Dendritic cell treated with granulocyte-macrophage colony-stimulating factor and Interleukin-4, amounts not matched to agents 40 ng/mL and 50 ng/mL, for 4 days (primary cell): ENCODE data around the gene NELL1.

Source experiments
- H3K27ac Mint-ChIP-seq: one replicate; pipeline ENCODE4 v1.8.0; 2022; ENCODE audit warnings: mild to moderate bottlenecking, mixed read lengths
- H3K27me3 Mint-ChIP-seq: one replicate; pipeline ENCODE4 v1.8.0; 2022; ENCODE audit warnings: mild to moderate bottlenecking, mixed read lengths
- H3K36me3 Mint-ChIP-seq: one replicate; pipeline ENCODE4 v1.8.0; 2022; ENCODE audit warnings: low read depth, mixed read lengths
- H3K4me1 Mint-ChIP-seq: one replicate; pipeline ENCODE4 v1.8.0; 2022; ENCODE audit warnings: low read depth, mixed read lengths
- H3K4me3 Mint-ChIP-seq: one replicate; pipeline ENCODE4 v1.8.0; 2022; ENCODE audit warnings: mild to moderate bottlenecking, moderate library complexity, mixed read lengths
- H3K9me3 Mint-ChIP-seq: one replicate; pipeline ENCODE4 v1.8.0; 2022; ENCODE audit warnings: mixed read lengths
- intact Hi-C: fragments of 100-400 bp; cut with micrococcal nuclease; formaldehyde crosslinking; loops from one replicate; pipeline ENCODE4 v1.15.0; 2022

NELL1 gene

GRCh38 chr11:20937826-20938225, 268.4 kb downstream of the NELL1 start:
- H3K4me1 Mint-ChIP-seq: no peaks in the 10 kb centered on the region

GRCh38 chr11:20949585-20949984, 280.2 kb downstream of the NELL1 start:
- Mint-ChIP-seq H3K27ac (no peak overlapping the region), H3K4me1 (no peaks in the 10 kb centered on the region), H3K9me3 (no peaks in the 10 kb centered on the region), H3K36me3 (no peaks in the 10 kb centered on the region), H3K4me3 (no peak overlapping the region), H3K27me3 (no peaks in the 10 kb centered on the region)
- intact Hi-C loops: no loop called here

More at GRCh38 chr11:20937826-20938225, 268.4 kb downstream of the NELL1 start:
- intact Hi-C loops: no loop called here
- peaks cover 34% of the 10 kb centered on the region for H3K9me3 Mint-ChIP-seq
- H3K4me3 Mint-ChIP-seq: no peak overlapping the region
- no peak overlapping the region for H3K27ac Mint-ChIP-seq
- no peaks in the 10 kb centered on the region for H3K27me3 Mint-ChIP-seq
- H3K36me3 Mint-ChIP-seq: no peaks in the 10 kb centered on the region

GRCh38 chr11:20962581-20962980, 293.2 kb downstream of the NELL1 start:
- no peaks in the 10 kb centered on the region for H3K36me3 Mint-ChIP-seq
- intact Hi-C loops: no loop called here
- no peaks in the 10 kb centered on the region for H3K4me1 Mint-ChIP-seq
- H3K27ac Mint-ChIP-seq: no peak overlapping the region
- no peak overlapping the region for H3K4me3 Mint-ChIP-seq
- H3K27me3 Mint-ChIP-seq: no peaks in the 10 kb centered on the region
- peaks cover 14% of the 10 kb centered on the region for H3K9me3 Mint-ChIP-seq

GRCh38 chr11:20963596-20963995, 294.2 kb downstream of the NELL1 start:
- Mint-ChIP-seq H3K4me1 (no peaks in the 10 kb centered on the region), H3K36me3 (no peaks in the 10 kb centered on the region), H3K4me3 (no peak overlapping the region), H3K9me3 (peaks cover 14% of the 10 kb centered on the region), H3K27ac (no peak overlapping the region), H3K27me3 (no peaks in the 10 kb centered on the region)
- intact Hi-C loops: no loop called here

GRCh38 chr11:20964985-20965384, 295.6 kb downstream of the NELL1 start:
- intact Hi-C loops: no loop called here
- no peak overlapping the region for H3K27ac Mint-ChIP-seq

GRCh38 chr11:20966489-20966888, 297.1 kb downstream of the NELL1 start:
- no peaks in the 10 kb centered on the region for H3K27me3 Mint-ChIP-seq
- peaks cover 14% of the 10 kb centered on the region for H3K9me3 Mint-ChIP-seq
- no peak overlapping the region for H3K4me3 Mint-ChIP-seq
- H3K36me3 Mint-ChIP-seq: no peaks in the 10 kb centered on the region
- H3K4me1 Mint-ChIP-seq: no peaks in the 10 kb centered on the region
- intact Hi-C loops: no loop called here
- H3K27ac Mint-ChIP-seq: no peak overlapping the region

More at GRCh38 chr11:20964985-20965384, 295.6 kb downstream of the NELL1 start:
- no peaks in the 10 kb centered on the region for H3K27me3 Mint-ChIP-seq
- H3K9me3 Mint-ChIP-seq: peaks cover 14% of the 10 kb centered on the region
- H3K4me1 Mint-ChIP-seq: no peaks in the 10 kb centered on the region
- no peak overlapping the region for H3K4me3 Mint-ChIP-seq
- H3K36me3 Mint-ChIP-seq: no peaks in the 10 kb centered on the region

GRCh38 chr11:20973940-20974559, 304.7 kb downstream of the NELL1 start:
- Mint-ChIP-seq H3K36me3 (no peaks in the 10 kb centered on the region), H3K9me3 (no peaks in the 10 kb centered on the region), H3K27me3 (no peaks in the 10 kb centered on the region), H3K27ac (no peak overlapping the region), H3K4me1 (no peaks in the 10 kb centered on the region), H3K4me3 (no peak overlapping the region)
- intact Hi-C loops: no loop called here

- no peaks in the 10 kb centered on the region for H3K27me3 Mint-ChIP-seq
- H3K36me3 Mint-ChIP-seq: no peaks in the 10 kb centered on the region
- intact Hi-C loops: no loop called here
- H3K9me3 Mint-ChIP-seq: peaks cover 13% of the 10 kb centered on the region
- no peak overlapping the region for H3K27ac Mint-ChIP-seq
- no peak overlapping the region for H3K4me3 Mint-ChIP-seq
- no peaks in the 10 kb centered on the region for H3K4me1 Mint-ChIP-seq
Measured at GRCh38 chr11:20980736-20981135, 311.4 kb downstream of the NELL1 start.

GRCh38 chr11:20990447-20990846, 321.1 kb downstream of the NELL1 start:
- Mint-ChIP-seq H3K27ac (no peak overlapping the region), H3K36me3 (no peaks in the 10 kb centered on the region), H3K9me3 (peaks cover 15% of the 10 kb centered on the region), H3K4me1 (no peaks in the 10 kb centered on the region), H3K27me3 (no peaks in the 10 kb centered on the region), H3K4me3 (no peak overlapping the region)
- intact Hi-C loops: no loop called here

- intact Hi-C loops: no loop called here
Measured at GRCh38 chr11:20991471-20991870, 322.1 kb downstream of the NELL1 start.

GRCh38 chr11:21007297-21007696, 337.9 kb downstream of the NELL1 start:
- H3K27ac Mint-ChIP-seq: no peak overlapping the region
- no peaks in the 10 kb centered on the region for H3K4me1 Mint-ChIP-seq
- no peaks in the 10 kb centered on the region for H3K27me3 Mint-ChIP-seq
- no peak overlapping the region for H3K4me3 Mint-ChIP-seq
- intact Hi-C loops: no loop called here
- no peaks in the 10 kb centered on the region for H3K36me3 Mint-ChIP-seq
- H3K9me3 Mint-ChIP-seq: peaks cover 15% of the 10 kb centered on the region

More at GRCh38 chr11:20991471-20991870, 322.1 kb downstream of the NELL1 start:
- H3K4me1 Mint-ChIP-seq: no peaks in the 10 kb centered on the region
- no peaks in the 10 kb centered on the region for H3K36me3 Mint-ChIP-seq
- peaks cover 15% of the 10 kb centered on the region for H3K9me3 Mint-ChIP-seq
- no peak overlapping the region for H3K27ac Mint-ChIP-seq
- no peaks in the 10 kb centered on the region for H3K27me3 Mint-ChIP-seq
- no peak overlapping the region for H3K4me3 Mint-ChIP-seq

- intact Hi-C loops: no loop called here
- H3K4me3 Mint-ChIP-seq: no peak overlapping the region
- H3K9me3 Mint-ChIP-seq: peaks cover 25% of the 10 kb centered on the region
- H3K27me3 Mint-ChIP-seq: no peaks in the 10 kb centered on the region
- H3K27ac Mint-ChIP-seq: no peak overlapping the region
- H3K4me1 Mint-ChIP-seq: no peaks in the 10 kb centered on the region
- H3K36me3 Mint-ChIP-seq: no peaks in the 10 kb centered on the region
Measured at GRCh38 chr11:21018248-21018647, 348.9 kb downstream of the NELL1 start.

- H3K4me1 Mint-ChIP-seq: no peaks in the 10 kb centered on the region
- H3K9me3 Mint-ChIP-seq: no peaks in the 10 kb centered on the region
- no peaks in the 10 kb centered on the region for H3K36me3 Mint-ChIP-seq
- no peaks in the 10 kb centered on the region for H3K27me3 Mint-ChIP-seq
- intact Hi-C loops: no loop called here
- H3K27ac Mint-ChIP-seq: no peak overlapping the region
- H3K4me3 Mint-ChIP-seq: no peak overlapping the region
Measured at GRCh38 chr11:21026685-21027084, 357.3 kb downstream of the NELL1 start.

- Mint-ChIP-seq H3K4me3 (no peak overlapping the region), H3K9me3 (peaks cover 15% of the 10 kb centered on the region), H3K36me3 (no peaks in the 10 kb centered on the region), H3K27ac (no peak overlapping the region), H3K27me3 (no peaks in the 10 kb centered on the region), H3K4me1 (no peaks in the 10 kb centered on the region)
- intact Hi-C loops: no loop called here
Measured at GRCh38 chr11:21037850-21038249, 368.5 kb downstream of the NELL1 start.

- Mint-ChIP-seq H3K27me3 (no peaks in the 10 kb centered on the region), H3K27ac (no peak overlapping the region), H3K4me1 (no peaks in the 10 kb centered on the region), H3K9me3 (peaks cover 15% of the 10 kb centered on the region), H3K36me3 (no peaks in the 10 kb centered on the region), H3K4me3 (no peak overlapping the region)
- intact Hi-C loops: no loop called here
Measured at GRCh38 chr11:21038801-21039200, 369.4 kb downstream of the NELL1 start.
